HG03280 (cell line): ENCODE results near the gene VANGL2.

Experiments
- ATAC-seq: cut with Tn5 transposase; IDR thresholded peaks from one replicate; pipeline ENCODE4 v1.9.1; 2021; ENCODE audit warnings: mild to moderate bottlenecking, moderate library complexity; ENCODE audit not compliant: unreplicated experiment

The VANGL2 gene

GRCh38 chr1:160405331-160405877 is 5.0 kb downstream of the VANGL2 start:
- ATAC-seq: no peak

- ATAC-seq: no peak
These were observed 6.0 kb downstream of the VANGL2 start for GRCh38 chr1:160406131-160406968.

GRCh38 chr1:160407839-160408801 is 7.8 kb downstream of the VANGL2 start:
- no peak for ATAC-seq

DNA sequence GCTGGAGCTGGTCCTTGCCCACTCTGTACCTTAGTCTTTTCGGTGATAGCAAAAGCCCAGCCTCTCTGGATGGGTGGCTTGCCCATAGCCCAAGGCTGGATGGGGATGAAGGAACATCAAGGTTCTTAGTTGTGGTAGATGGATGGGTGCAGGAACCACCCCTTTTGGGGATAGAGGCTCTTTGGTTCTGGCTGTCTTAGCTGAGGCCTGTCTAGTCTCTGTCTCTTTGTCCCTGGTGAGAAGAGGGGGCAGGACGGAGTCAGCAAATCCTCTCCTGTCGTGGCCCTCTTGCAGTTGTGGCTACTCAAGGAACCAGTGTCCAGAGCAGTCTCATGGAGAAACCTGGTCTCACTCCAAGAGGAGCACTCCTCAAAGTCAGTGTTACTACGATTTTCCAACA is 8.5 kb downstream of the VANGL2 start:
- no peak for ATAC-seq

GRCh38 chr1:160409486-160409885 is 9.1 kb downstream of the VANGL2 start:
- no peak for ATAC-seq

DNA sequence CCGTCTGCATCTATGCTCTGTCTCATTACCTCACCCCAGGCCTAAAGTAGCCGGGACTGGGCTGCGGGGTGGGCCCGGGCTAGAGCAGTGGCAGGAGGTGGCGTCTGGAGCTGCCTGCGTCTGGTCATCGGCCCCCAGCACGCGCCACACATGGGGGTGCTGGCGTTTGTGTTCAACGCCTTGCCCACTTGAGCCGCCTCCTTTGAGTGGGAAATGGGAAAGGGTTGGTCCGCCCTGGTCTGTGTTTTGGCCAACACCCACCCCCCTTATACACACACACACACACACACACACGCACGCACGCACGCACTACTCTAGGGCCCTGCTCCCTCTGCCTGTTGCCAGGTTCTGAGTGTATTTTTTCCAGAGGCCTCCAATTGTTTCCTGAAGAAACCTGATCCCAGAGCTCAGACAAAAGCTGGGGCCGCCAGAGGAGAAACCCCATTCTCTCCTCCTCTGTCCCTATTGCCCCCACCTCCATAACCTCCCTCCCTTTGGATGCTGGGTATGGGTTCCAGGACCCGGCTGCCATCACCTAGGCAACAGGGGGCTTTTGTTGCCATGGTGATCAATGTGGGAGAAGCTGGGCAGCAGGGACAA is 10.1 kb downstream of the VANGL2 start:
- no peak for ATAC-seq

DNA sequence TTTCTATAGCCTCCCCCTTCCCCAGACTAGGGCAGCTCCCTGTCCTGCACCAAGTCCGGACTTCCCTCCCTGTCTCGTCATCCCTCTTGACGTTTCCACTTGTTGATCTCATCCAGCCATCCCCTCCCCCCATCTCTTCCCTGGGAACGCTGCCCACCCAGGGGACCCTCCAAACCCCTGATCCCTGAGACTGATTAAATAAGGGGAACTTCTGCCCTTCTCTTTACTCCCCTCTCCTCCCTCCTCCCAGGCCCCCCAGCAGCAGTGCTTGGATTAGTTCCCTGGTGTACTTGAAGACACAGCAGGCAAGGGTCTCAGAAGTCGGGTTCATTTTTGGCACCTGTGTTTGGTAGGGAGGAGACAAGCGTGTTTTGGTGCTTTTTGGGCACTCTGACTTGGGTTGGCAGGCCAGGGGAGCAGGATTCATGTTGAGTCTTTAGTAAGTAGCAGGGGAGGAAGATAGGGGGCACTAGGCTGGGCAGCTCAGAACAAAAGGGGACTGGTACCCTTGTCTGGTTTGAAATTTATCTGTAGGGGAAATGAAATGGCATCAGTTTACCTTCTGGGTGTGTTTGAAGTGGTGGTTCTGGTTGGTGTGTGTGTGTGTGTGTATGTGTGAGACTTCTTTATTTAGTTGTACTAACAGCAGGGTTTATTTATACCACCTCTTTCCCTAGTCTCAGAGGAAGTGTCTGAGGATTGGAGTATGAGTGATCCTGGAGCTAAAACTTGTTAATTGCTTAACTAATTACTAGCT is 11.1 kb downstream of the VANGL2 start:
- no peak for ATAC-seq

DNA sequence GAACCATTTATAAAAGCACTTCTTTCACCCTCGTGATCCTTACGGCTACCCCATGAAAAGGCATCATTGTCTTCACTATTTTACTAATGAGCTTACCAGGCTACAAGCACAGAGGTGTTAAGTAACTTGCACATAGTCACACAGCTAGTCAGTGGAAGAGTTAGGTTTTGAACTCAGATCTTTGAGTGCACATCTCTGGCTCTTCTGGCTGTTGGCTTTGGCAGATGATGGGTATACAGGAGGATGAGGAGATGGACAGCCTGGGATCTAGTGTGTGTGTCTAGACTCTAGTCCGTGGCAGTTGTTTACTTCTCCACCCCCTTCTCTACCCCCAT is 11.6 kb downstream of the VANGL2 start:
- ATAC-seq: no peak

DNA sequence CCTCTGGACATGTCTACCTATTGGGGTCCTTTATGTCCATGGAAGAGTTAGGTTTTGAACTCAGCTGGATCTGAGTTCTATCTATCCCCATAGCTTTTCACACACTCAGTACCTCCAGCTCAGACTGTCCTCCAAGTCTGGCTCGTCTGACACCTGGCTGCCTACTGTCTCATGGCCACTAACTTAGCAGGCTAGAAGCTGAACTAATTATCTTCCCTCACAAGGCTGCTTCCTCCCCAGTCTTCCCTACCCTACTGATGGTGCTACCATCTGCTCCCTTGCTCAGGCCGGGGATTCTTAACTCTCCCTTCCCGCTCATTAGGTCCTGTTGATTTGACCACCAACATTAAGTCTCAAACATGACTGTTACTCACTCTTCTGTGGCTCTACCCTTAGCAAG is 13.4 kb downstream of the VANGL2 start:
- no peak for ATAC-seq

DNA sequence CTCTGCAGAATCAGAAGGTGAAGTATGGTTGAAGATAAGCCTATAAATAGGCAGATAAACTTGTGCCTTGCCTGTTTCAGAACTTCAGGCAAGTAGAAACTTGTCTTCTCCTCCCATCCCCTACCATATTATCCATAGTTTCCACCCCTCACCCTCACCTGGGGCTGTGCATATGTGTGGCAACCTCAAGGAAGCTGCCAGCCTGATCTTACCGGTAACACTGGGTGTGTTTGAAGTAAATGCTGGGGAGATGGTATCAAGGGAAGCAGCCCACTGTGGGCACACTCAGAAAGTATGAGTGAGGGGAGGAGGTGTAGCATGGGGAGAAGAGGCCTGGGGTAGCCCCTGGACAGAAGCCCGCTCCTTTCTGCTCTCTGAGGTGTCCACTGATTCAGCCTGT is 14.5 kb downstream of the VANGL2 start:
- ATAC-seq: no peak

GRCh38 chr1:160415696-160416290 is 15.4 kb downstream of the VANGL2 start:
- no peak for ATAC-seq

GRCh38 chr1:160416369-160416768 is 16.0 kb downstream of the VANGL2 start:
- no peak for ATAC-seq

DNA sequence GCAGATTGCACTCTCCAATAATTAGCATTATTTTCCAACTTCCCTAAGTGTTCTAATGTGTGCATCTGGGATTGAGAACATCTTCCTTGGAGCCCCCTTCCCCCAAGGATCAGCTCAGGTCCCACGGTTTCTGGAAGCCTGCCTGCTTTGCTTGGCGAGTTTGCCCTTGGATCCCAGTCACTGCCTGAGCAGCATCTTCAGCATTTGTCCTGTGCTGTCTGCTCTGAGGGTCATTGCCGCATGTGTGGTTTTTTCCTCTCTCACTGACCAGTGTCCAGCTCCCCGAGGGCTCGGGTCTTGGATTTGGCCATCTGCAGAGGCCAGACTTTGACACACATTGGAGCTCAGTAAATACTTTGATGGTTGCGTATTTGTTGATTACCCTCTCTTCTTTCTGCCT is 18.1 kb downstream of the VANGL2 start:
- ATAC-seq: no peak

- ATAC-seq: no peak
These were observed 18.9 kb downstream of the VANGL2 start for GRCh38 chr1:160419150-160419837.

- no peak for ATAC-seq
These were observed 19.4 kb downstream of the VANGL2 start for GRCh38 chr1:160419838-160420169.

GRCh38 chr1:160420881-160421842 is 20.8 kb downstream of the VANGL2 start:
- no peak for ATAC-seq

GRCh38 chr1:160421881-160422280 is 21.5 kb downstream of the VANGL2 start:
- ATAC-seq: no peak

DNA sequence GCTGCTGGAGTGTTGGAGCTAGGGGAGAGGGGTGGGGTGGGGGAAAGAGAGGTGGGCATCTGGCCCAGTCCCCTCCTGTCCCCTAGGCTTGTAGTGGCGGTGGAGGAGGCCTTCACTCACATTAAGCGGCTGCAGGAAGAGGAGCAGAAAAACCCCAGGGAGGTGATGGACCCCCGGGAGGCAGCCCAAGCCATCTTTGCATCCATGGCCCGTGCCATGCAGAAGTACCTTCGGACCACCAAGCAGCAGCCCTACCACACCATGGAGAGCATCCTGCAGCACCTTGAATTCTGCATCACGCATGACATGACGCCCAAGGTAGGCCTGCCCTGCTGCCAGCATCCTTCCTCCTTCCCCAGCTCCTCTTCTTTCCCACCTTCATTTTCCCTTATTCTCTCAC is 23.6 kb downstream of the VANGL2 start:
- ATAC-seq: no peak

GRCh38 chr1:160425847-160426246 is 25.5 kb downstream of the VANGL2 start:
- ATAC-seq: no peak
